Measurements from ENCODE around the gene SPOUT1.

DNA sequence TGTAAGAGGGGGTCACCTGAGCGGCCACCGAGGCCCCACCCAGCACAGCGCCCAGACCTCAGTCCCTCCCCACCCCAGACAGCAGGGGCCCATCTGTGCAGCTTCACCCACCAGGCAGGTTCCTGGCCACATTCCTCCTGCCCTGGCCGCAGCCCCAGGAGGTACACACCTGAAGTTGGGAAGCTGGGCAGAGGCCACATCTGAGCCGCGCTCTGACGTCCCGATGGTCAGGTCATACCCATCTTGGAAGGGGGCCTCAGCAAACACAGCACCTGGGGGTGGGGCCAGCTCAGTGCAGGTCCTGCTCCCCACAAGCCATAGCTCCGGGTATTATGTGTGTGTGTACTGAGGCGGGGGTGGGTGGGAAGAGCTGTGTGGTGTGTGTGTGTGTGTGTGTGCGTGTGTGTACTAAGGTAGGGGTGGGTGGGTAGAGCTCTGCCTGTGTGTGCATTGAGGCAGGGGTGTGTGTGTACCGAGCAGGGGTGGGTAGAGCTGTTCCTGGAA, 5.6 kb downstream of the SPOUT1 start:
- TF ChIP-seq EZH2 (IDR thresholded peaks at IDR 0.05; ENCODE audit: borderline replicate concordance, control insufficient read depth, low read depth, low read length) (no peak), TAF1 (IDR thresholded peaks at IDR 0.05; ENCODE audit: borderline replicate concordance, low read depth, low read length) (no peak), NFIC (IDR thresholded peaks at IDR 0.05; ENCODE audit: low read depth, low read length) (no peak), JUNB (IDR thresholded peaks at IDR 0.05) (no peak), POLR2A (IDR thresholded peaks at IDR 0.05; ENCODE audit: low read depth, low read length) (no peak), ZBTB11 (CRISPR knock-in tag; IDR thresholded peaks at IDR 0.05) (no peak), SIN3A (IDR thresholded peaks at IDR 0.05; ENCODE audit: low read depth, low read length) (no peak), MXI1 (IDR thresholded peaks at IDR 0.05; ENCODE audit: low read depth, low read length) (no peak), CBX3 (IDR thresholded peaks at IDR 0.05; ENCODE audit: borderline replicate concordance, low read depth) (no peak), MYC (IDR thresholded peaks at IDR 0.05; ENCODE audit: insufficient read depth, insufficient read length, insufficient replicate concordance, low read length, severe bottlenecking) (no peak), HDGF (IDR thresholded peaks at IDR 0.05) (no peak), SRF (IDR thresholded peaks at IDR 0.05; ENCODE audit: low read depth in 2 of 2, low read length in 2 of 2) (no peak)
- TF ChIP-seq, protein P1, sequence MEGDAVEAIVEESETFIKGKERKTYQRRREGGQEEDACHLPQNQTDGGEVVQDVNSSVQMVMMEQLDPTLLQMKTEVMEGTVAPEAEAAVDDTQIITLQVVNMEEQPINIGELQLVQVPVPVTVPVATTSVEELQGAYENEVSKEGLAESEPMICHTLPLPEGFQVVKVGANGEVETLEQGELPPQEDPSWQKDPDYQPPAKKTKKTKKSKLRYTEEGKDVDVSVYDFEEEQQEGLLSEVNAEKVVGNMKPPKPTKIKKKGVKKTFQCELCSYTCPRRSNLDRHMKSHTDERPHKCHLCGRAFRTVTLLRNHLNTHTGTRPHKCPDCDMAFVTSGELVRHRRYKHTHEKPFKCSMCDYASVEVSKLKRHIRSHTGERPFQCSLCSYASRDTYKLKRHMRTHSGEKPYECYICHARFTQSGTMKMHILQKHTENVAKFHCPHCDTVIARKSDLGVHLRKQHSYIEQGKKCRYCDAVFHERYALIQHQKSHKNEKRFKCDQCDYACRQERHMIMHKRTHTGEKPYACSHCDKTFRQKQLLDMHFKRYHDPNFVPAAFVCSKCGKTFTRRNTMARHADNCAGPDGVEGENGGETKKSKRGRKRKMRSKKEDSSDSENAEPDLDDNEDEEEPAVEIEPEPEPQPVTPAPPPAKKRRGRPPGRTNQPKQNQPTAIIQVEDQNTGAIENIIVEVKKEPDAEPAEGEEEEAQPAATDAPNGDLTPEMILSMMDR (IDR thresholded peaks at IDR 0.05 in 2 of 3, conservative IDR thresholded peaks at IDR 0.05 in 1 of 3; ENCODE audit: control insufficient read depth in 2 of 3, extremely low read depth in 1 of 3, insufficient read depth in 1 of 3, low read depth in 3 of 3, low read length in 3 of 3): no peak
- TF ChIP-seq, protein P2, sequence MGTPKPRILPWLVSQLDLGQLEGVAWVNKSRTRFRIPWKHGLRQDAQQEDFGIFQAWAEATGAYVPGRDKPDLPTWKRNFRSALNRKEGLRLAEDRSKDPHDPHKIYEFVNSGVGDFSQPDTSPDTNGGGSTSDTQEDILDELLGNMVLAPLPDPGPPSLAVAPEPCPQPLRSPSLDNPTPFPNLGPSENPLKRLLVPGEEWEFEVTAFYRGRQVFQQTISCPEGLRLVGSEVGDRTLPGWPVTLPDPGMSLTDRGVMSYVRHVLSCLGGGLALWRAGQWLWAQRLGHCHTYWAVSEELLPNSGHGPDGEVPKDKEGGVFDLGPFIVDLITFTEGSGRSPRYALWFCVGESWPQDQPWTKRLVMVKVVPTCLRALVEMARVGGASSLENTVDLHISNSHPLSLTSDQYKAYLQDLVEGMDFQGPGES (IDR thresholded peaks at IDR 0.05): no peak

Measured in GM12878 (cell line).